ENCODE measurements around the gene DNAJC18. TPM values are rescaled to one million over a fixed set of nuclear protein-coding genes. Genes with fewer than 3 reads are reported as not detected.
A peak's percentile ranks its signal among the peaks of the same experiment; 100 is the strongest.

The DNAJC18 gene
- total RNA-seq, 2 donors from 2014 or later, result 6.9 to 16.7 TPM

DNA sequence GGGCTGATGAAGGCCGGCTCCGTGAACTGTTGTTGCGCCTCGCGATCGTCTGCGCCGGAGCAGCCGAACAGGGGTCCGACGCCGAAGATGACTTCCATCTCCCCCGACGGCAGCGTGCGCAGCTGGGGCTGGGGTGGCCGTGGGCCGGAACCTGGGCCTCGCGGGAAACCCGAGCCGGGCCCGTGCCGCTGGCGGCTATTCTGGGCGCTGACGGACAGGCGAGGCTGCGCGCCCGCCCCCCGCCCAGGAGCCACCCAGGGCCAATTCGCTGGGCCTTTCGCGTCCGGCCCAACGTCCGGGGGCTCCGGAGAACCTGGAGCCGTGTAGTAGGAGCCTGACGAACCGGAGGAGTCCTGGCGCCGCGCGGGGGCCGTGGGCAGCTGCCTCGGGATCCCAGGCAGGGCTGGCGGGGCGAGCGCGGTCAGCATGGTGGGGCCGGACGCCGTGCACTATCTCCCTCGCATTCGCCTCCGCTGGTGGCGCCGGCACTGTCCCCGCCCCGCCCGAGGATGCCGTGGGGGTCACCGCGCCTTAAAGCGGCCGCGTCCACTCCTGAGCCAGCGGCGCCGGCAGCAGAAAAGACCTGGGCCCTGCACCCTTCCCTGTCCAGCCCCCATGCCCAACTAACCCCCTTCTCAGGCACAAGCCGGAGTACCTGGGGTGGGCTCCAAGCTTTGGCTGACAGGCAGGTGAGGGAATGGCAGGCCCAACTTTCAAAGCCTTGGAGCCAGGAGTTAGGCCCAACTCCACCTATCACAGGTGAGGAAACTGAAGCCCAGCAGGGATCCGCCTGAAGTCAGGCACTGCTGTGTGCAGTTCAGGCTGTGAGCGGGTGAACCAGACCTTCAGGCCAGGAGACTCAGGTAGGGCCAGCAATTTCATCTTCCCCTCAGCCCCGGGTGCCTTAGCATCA is 44.4 kb downstream of the DNAJC18 start, which contains the start of gene PROB1:
TSS of gene PROB1 (minus strand) at position 451 of the 913 bp plus-strand sequence. CDS start at position 428, 23 bp downstream.
- no peak for TF ChIP-seq CTCF (IDR thresholded peaks at IDR 0.05)
- no peak within 1 kb of the TSS for H3K27ac ChIP-seq
- no peak for DNase-seq (ENCODE audit: low spot score)
- no peak for ATAC-seq (ENCODE audit: insufficient number of reproducible peaks, low FRiP score, low read depth)
- no peaks in the 10 kb centered on the region for H3K36me3 ChIP-seq
- no peaks in the 10 kb centered on the region for H3K9me3 ChIP-seq
- H3K4me3 ChIP-seq, result peak within 1 kb of the TSS; percentile 67
- peaks cover 6 to 38% of the 10 kb centered on the region in 2 donors for H3K4me1 ChIP-seq (ENCODE audit: control insufficient read depth in 1 of 2, low read depth in 2 of 2)
- no peaks in the 10 kb centered on the region for H3K27me3 ChIP-seq (replicated peaks; ENCODE audit: insufficient read depth)

DNA sequence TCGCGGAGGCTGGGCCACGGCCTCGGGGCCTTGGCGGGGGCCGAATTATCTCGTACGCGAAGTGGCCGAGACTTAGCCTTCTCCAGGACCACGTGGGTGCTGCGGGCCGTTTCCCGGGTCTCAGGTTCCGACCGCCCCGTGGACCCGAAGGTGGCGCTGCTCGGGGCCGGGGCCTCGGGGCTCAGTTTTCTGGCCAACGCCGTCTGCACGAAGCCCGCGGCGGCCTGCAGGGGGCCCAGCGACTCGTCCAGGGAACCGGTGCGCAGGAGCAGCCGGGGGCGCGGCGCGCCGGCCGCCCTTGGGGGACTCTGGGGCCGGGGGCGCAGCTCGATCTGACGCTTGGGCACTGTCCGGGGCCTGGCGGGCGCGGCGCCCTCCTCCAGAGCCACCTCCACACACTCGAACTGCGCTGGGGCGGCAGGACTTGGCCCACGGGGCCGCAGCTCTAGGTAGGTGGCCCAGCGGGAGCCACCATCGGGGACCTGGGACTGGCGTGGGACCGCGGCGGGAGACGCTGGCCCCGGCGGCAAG is 45.1 kb downstream of the DNAJC18 start:
- no peaks in the 10 kb centered on the region for H3K36me3 ChIP-seq
- peak overlapping the region; percentile 67 for H3K4me3 ChIP-seq
- no peaks in the 10 kb centered on the region for H3K9me3 ChIP-seq
- no peaks in the 10 kb centered on the region for H3K27me3 ChIP-seq (replicated peaks; ENCODE audit: insufficient read depth)
- DNase-seq (ENCODE audit: low spot score), result no peak
- no peak for ATAC-seq (ENCODE audit: insufficient number of reproducible peaks, low FRiP score, low read depth)
- no peak overlapping the region for H3K27ac ChIP-seq
- peaks cover 6 to 38% of the 10 kb centered on the region in 2 donors for H3K4me1 ChIP-seq (ENCODE audit: control insufficient read depth in 1 of 2, low read depth in 2 of 2)
- no peak for TF ChIP-seq CTCF (IDR thresholded peaks at IDR 0.05)

- no peak for ATAC-seq (ENCODE audit: insufficient number of reproducible peaks, low FRiP score, low read depth)
- peak overlapping the region; percentile 67 for H3K4me3 ChIP-seq
- no peak for TF ChIP-seq CTCF (IDR thresholded peaks at IDR 0.05)
- H3K4me1 ChIP-seq (ENCODE audit: control insufficient read depth in 1 of 2, low read depth in 2 of 2), result peaks cover 6 to 38% of the 10 kb centered on the region in 2 donors
- no peak for DNase-seq (ENCODE audit: low spot score)
- no peak overlapping the region for H3K27ac ChIP-seq
- H3K36me3 ChIP-seq, result no peaks in the 10 kb centered on the region
- no peaks in the 10 kb centered on the region for H3K9me3 ChIP-seq
- no peaks in the 10 kb centered on the region for H3K27me3 ChIP-seq (replicated peaks; ENCODE audit: insufficient read depth)
Measured at GRCh38 chr5:139393497-139394122, 45.7 kb downstream of the DNAJC18 start.

DNA sequence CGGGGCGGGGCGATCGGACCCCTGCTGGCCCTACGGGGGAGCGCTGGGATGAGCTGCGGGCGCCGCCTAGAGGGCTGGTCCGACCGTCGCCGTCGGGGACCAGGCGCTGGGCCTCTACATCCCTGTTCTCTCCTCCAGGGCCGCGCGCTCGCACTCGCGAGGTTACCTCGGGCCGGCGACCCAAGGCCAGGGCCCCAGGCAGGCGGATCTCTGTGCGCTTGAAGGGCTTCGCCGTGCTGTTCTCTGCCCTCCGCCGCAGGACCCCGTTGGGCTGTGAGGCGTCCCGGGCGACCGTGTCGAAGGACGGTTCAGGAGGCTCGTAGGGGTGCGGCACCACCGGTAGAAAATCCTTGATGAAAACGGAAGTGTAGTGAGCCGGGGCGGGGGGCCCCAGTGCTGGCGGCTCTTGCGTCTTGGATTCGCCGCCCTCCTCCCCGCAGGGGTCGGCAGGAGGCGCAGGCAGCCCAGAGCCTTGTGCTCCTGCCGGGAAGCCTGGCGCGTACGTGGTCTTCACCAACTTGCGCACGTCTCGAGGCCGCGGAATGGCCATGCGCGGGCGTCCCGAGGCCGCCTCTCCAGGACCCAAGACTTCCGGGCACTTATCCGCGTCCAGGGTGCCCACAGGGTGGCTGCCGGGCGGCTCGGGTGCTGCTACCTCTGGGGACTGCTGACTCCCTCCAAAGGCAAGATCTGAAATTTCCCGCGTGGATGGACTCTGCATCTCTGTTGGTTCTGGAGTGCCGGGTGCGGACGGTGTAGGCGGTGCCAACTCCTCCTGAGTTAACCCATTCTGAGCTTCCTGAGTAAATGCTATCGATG is 46.4 kb downstream of the DNAJC18 start:
- peaks cover 9 to 43% of the 10 kb centered on the region in 2 donors for H3K4me1 ChIP-seq (ENCODE audit: control insufficient read depth in 1 of 2, low read depth in 2 of 2)

More for the DNA sequence above, 46.4 kb downstream of the DNAJC18 start:
- ATAC-seq (ENCODE audit: insufficient number of reproducible peaks, low FRiP score, low read depth) (no peak), DNase-seq (ENCODE audit: low spot score) (no peak)
- Histone ChIP-seq H3K27ac (no peak overlapping the region), H3K27me3 (replicated peaks; ENCODE audit: insufficient read depth) (no peaks in the 10 kb centered on the region), H3K4me3 (peak overlapping the region; percentile 67), H3K36me3 (no peaks in the 10 kb centered on the region), H3K9me3 (no peaks in the 10 kb centered on the region)
- no peak for TF ChIP-seq CTCF (IDR thresholded peaks at IDR 0.05)
